ENCODE results near the gene TM4SF1. TPM values are rescaled to one million over a fixed set of nuclear protein-coding genes. Genes with fewer than 3 reads are reported as not detected.

Gene TM4SF1
- total and polyA plus RNA-seq, 2 donors from 2014 or later = 101 to 173 TPM

GRCh38 chr3:149343951-149344350 lies 33.5 kb downstream of the TM4SF1 start:
- intact Hi-C loops (cut with DNase I) = no loop called here
- no peak for TF ChIP-seq CTCF (IDR thresholded peaks at IDR 0.05; ENCODE audit: borderline replicate concordance, extremely low read depth, insufficient read depth)
- no peak overlapping the region for H3K4me3 ChIP-seq (ENCODE audit: low read length in 3 of 3)
- H3K4me1 ChIP-seq (ENCODE audit: control insufficient read depth in 2 of 3, insufficient read depth in 2 of 3, low read depth in 1 of 3, low read length in 3 of 3) = peaks cover 0 to 5% (median 0%) of the 10 kb centered on the region in 3 donors
- no peak for FAIRE-seq
- no peaks in the 10 kb centered on the region for H3K36me3 ChIP-seq (ENCODE audit: control insufficient read depth in 2 of 3, insufficient read depth in 3 of 3, low read length in 3 of 3)
- H3K27ac ChIP-seq (ENCODE audit: low read depth in 2 of 2, low read length in 2 of 2) = no peak overlapping the region
- no peak overlapping the region for H3K9ac ChIP-seq (ENCODE audit: low read length in 3 of 3)
- H3K9me3 ChIP-seq (ENCODE audit: control insufficient read depth in 2 of 3, insufficient read depth in 1 of 3, low read length in 3 of 3) = no peaks in the 10 kb centered on the region
- H3K27me3 ChIP-seq (ENCODE audit: control insufficient read depth, insufficient read depth, low read length) = no peaks in the 10 kb centered on the region
- DNase-seq = peak in 2 of 5 donors; percentile 20 to 29

- H3K36me3 ChIP-seq (ENCODE audit: control insufficient read depth in 2 of 3, insufficient read depth in 3 of 3, low read length in 3 of 3) = no peaks in the 10 kb centered on the region
- H3K4me1 ChIP-seq (ENCODE audit: control insufficient read depth in 2 of 3, insufficient read depth in 2 of 3, low read depth in 1 of 3, low read length in 3 of 3) = peaks cover 0 to 5% (median 0%) of the 10 kb centered on the region in 3 donors
- no peak overlapping the region for H3K4me3 ChIP-seq (ENCODE audit: low read length in 3 of 3)
- H3K9me3 ChIP-seq (ENCODE audit: control insufficient read depth in 2 of 3, insufficient read depth in 1 of 3, low read length in 3 of 3) = no peaks in the 10 kb centered on the region
- H3K27me3 ChIP-seq (ENCODE audit: control insufficient read depth, insufficient read depth, low read length) = no peaks in the 10 kb centered on the region
- no peak overlapping the region for H3K9ac ChIP-seq (ENCODE audit: low read length in 3 of 3)
- intact Hi-C loops (cut with DNase I) = no loop called here
- TF ChIP-seq CTCF (IDR thresholded peaks at IDR 0.05; ENCODE audit: borderline replicate concordance, extremely low read depth, insufficient read depth) = no peak
- FAIRE-seq (no peak), DNase-seq (peak in 1 of 5 donors; percentile 58)
- H3K27ac ChIP-seq (ENCODE audit: low read depth in 2 of 2, low read length in 2 of 2) = no peak overlapping the region
These were observed 34.8 kb downstream of the TM4SF1 start for GRCh38 chr3:149342413-149343380.

GRCh38 chr3:149340310-149340933 lies 37.0 kb downstream of the TM4SF1 start:
- FAIRE-seq (no peak), DNase-seq (peak in 1 of 5 donors; percentile 20)
- TF ChIP-seq CTCF (IDR thresholded peaks at IDR 0.05; ENCODE audit: borderline replicate concordance, extremely low read depth, insufficient read depth) = no peak
- H3K36me3 ChIP-seq (ENCODE audit: control insufficient read depth in 2 of 3, insufficient read depth in 3 of 3, low read length in 3 of 3) = no peaks in the 10 kb centered on the region
- H3K27ac ChIP-seq (ENCODE audit: low read depth in 2 of 2, low read length in 2 of 2) = peak overlapping the region; percentile 82 to 93
- H3K4me3 ChIP-seq (ENCODE audit: low read length in 3 of 3) = no peak overlapping the region
- H3K9ac ChIP-seq (ENCODE audit: low read length in 3 of 3) = peak overlapping the region in 1 of 3 donors; percentile 17
- H3K27me3 ChIP-seq (ENCODE audit: control insufficient read depth, insufficient read depth, low read length) = no peaks in the 10 kb centered on the region
- H3K4me1 ChIP-seq (ENCODE audit: control insufficient read depth in 2 of 3, insufficient read depth in 2 of 3, low read depth in 1 of 3, low read length in 3 of 3) = peaks cover 0 to 5% (median 0%) of the 10 kb centered on the region in 3 donors
- H3K9me3 ChIP-seq (ENCODE audit: control insufficient read depth in 2 of 3, insufficient read depth in 1 of 3, low read length in 3 of 3) = no peaks in the 10 kb centered on the region
- intact Hi-C loops (cut with DNase I) = no loop called here
